HG03108 (cell line): ENCODE results near the gene CDH20.
"Not testable (repeated sequence)": the region's sequence is repeated elsewhere in the genome, so short reads cannot be mapped to it uniquely, and the experiment has no call there.

Experiments used
- ATAC-seq: cut with Tn5 transposase; IDR thresholded peaks from one replicate; pipeline ENCODE4 v1.9.1; 2021; ENCODE audit warnings: moderate library complexity; ENCODE audit not compliant: unreplicated experiment

Gene CDH20

DNA sequence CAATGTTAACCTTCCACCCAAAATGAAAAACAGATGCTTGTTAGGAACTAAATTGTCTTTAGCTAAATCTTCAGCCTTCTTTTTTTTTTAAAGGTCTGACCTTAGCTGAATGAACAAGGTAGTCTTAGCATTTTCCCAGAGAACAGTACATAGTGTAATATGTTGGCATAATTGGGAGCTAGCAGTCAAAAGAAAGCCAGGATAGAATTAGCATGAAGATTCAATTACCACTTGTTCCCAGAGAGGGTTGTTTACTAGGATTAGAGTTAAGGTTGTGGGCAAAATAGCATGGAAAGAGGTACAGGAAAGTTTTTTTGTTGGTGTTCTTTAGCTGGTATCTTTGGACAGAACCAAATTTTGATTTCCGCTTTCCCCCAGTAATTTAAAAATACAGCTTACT is 6.9 kb downstream of the CDH20 start:
- no peak for ATAC-seq

DNA sequence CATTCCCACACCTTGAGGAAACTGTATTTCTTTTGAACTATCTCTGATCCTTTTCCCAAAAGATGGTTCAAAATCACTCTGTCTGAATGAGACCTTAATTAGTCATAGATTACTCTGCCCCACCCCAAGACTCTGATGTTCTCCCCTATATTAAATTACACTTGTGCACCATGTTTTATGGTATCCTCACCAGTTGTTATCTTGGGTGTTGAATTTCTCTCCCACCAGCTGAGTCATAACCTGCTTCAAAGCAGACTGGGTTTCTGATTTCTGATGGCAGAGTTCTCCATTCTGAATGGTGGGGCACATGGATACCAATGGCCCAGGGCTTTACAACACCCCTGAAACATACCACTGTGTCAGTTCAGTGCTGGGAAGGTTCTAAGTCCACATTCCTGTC is 15.0 kb downstream of the CDH20 start:
- no peak for ATAC-seq

DNA sequence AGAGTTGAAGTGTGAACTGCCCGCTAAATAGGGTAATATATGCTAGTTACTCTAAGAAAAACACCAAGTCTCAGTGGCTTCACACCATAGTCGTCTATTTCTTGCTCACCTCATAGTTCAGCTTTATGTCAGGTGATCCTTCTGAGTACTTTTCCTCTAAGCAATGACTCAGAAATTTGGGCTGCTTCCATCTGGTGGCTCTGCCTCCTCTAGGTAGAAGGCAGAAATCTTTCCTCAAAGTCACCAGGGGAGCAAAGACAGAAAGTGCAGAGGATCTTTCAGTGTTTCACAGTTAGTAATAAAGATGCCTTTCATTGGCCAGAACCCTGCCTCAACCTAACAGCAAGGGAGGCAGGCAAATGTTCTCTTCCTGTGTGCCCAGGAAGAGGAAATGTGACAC is 17.3 kb downstream of the CDH20 start:
- ATAC-seq = no peak

DNA sequence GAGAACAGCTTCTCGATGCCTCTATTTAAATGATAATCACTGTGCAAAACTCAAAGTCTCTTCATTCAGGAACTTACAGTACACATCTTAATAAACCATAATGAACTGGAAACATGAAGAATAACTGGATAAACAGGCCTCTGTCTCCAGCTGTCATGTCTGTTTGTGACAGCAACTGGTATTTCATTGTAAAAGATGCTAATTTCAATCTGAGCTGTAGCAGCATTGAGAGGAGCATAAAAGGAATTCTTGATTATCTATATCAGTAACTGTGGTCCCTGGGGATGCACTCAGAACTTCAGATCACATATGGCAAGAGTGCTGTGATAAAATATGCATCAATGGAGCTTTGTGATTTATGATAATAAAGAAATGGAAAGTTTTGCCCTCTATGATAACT is 18.8 kb downstream of the CDH20 start:
- ATAC-seq = no peak

DNA sequence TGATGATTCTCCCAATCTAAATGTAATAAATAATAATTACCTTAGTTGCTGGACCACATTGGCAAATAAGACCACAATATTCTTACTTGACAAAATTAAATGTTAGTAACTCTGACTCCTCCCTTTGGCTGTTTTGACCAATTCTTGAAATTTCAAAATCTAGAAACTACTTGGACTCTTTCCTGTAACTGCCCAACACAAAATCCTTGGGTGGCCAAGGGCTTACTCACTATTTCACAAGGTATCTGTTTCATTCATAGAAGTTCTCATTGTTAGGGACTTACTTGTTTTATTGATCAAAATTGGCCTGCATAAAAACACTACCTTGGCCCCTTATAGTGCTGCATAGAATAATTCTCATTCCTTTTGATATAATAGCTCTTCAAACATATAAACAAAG is 19.4 kb downstream of the CDH20 start:
- ATAC-seq = no peak

DNA sequence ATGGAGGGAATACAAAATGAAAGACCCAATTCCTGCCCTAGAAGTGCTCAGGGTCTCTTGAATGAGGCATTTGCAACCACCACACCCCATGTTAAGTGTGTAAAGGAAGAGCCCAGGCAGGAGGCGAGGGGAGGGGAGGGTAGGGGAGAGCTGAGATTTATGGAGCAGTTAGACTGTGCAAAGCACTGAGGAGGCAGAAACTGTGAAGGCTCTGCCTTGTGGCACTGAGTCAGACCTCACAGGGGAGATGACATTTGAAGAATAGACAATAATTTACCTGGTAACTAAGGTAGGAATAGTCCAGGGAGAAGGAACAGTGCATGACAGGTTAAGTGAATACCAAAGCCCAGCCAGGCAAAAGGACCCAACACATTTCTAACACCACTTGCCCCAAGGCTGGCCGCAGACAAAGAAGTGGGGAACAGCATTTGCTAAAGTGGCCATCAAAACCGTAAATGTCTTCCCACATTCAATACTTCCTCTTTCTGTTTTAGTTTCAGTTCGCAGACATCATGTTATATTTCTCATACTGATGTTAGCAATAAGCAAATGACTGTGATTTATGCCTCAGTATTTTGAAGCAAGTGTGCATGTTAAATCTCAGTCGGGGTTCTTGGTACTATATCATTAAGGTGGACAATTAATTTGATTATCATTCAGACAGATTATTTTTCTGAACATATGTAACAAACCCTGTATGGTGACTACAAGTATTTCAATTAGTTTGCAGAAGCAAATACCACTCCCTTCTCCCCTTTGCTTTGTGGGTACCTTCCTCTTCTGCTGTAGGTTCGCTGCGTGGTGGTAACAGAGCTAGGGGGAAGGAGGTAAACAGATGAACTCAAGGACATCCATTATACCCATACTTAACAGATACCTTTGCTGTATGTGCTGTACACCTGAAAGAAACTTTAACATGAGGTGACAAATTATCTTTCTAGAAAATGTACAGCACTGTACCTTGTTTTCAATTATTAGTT is 27.5 kb downstream of the CDH20 start:
- peak; percentile 90 for ATAC-seq

DNA sequence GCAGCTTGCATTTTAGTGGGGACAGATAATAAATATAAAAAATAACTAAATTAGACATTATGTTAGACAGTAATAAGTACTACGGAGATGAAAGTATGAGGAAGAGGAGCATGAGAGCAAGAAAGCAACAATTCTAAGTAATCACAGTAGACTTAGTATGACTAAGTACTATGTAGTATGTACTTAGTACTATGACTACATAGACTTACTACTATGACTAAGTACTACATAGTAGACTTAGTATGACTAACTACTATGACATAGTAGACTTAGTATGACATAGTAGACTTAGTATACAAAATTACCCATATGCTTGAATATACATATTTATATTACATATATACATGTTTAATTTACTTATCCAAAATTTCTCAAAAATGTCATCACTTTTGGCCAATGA is 29.3 kb downstream of the CDH20 start:
- ATAC-seq = no peak

DNA sequence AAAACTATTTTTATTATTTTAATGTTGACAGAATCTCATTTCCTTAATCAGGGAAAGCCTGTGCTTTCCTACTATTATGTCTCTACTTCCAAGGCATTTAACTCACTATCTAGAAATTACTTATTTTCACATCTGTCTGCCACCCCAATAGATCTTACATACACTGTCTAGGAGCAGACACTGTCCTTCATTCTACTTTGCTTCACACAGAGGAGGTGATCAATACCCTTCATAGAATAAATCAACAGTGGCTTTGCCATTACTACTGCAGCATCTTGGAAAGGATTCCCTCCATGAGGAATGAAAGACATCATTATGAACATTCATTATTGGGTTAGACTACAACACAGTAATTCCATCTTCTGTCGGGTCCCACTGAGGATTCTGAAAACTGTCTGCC is 31.7 kb downstream of the CDH20 start:
- ATAC-seq = no peak

DNA sequence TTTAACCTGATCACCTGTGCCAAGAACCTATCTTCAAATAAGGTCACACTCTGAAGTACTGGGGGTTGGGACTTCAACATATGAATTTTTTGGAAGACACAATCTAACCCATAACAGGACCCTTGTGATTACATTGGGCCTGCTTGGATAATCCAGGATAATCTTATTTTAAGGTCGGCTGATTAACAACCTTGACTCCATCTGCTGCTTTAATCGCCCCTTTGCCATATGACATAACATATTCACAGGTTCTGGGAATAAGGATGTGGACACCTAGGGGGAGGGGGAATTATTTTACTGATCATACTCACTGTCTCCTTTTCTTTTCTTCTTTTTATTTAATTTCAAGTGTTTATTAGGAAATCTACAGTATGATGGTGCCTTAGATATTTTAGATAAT is 34.8 kb downstream of the CDH20 start:
- ATAC-seq = no peak

DNA sequence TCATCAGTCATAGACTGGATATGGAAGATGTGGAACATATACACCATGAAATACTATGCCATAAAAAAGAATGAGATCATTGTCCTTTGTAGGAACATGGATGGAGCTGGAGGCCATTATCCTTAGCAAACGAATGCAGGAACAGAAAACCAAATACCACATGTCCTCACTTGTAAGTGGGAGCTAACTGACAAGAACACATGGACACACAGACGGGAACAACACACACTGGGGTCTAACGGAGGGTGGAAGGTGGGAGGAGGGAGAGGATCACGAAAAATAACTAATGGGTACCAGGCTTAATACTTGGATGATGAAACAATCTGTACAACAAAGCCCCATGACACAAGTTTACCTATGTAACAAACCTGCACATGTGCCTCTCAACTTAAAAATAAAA is 36.4 kb downstream of the CDH20 start:
- not testable (repeated sequence) for ATAC-seq

DNA sequence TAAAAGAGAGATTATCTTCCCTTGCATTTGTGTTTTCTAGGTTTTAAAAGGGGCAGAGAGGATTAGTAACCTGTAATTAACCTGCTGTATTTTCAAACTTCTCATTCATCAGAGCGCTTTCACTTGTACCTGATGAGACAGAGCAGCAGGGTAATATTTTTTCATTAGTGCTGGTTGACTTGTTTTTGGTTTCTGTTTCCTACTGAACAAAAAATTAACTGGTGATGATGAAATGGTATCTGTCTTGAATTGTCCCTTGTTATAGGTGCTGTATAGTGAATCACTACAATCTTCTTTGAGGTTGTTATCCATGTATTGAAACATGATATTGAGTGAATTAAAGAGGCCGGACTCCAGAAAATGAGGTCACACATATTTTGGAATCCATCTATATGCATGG is 37.9 kb downstream of the CDH20 start:
- ATAC-seq = no peak

DNA sequence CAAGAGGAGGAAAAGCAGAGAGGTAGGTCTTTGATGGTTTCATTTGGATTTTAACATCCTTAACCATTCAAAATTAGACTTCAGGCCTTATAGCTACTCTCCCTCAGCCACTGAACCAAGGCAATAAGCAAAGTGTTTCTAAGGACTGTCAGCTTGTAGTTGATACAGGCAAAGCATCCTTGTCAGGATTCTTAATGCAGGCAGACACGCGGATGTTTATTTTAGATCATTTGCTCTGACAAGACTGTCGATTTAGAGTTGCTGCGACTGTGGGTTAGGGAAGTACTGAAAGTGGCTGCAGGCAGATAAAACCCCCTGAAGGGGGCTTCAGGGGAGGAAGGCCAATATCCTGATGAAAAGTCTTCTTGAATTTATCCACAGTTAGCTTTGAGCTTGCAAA is 46.6 kb downstream of the CDH20 start:
- no peak for ATAC-seq

DNA sequence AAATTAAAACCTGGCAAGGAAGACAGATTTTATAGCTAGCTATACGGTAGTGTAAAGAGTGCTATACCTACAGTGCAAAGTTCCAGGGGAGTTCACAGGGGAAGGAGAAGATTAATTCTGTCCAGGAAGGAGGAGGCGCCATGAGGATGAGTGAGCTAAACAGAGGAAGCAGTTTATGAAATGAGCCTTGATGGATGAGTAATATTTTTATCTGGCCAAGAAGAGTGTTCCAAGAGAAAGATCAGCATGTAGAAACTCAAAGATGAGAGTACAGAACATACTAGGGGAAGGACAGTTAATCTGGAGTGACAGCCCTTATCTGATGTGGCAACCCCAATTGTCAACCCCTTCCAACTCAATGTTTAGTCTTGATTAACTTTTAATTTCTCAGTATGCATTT is 54.8 kb downstream of the CDH20 start:
- ATAC-seq = no peak

DNA sequence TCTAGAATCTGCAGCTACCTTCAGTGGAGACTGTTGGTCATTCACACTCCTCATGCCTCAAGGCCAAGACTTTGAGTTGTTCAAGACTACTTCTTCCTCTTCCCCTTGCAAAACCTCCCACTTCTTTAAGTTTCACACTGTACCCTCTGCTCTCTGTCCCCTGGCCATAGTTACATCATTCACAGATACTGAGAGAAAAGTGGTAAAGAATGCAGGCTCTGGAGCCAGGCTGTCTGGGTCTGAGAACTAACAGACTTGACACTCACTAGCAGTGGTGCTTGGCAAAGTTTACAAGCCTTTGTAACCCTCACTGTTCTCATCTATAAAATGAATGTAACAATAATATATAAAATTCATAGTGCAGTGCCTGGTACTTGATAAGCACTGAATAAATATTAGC is 61.8 kb downstream of the CDH20 start:
- ATAC-seq = no peak

DNA sequence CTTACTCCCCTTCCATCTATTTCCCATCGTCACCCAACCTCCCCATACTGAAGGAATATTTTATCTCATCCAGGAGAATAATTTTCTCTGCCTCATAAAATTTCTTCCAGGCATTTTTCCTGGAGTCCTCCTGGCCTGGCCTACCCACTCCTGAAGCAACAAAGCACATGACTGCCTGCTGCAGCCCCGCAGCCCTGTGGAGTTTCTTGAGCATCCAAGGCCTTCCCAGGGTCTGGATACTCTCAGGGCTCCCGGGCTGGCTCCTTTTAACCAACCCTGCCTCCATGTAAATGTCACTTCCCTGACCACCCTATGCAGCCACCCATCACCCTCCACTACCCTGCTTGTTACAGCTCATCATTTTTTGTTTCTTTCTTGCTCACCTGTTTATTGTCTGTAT is 64.0 kb downstream of the CDH20 start:
- ATAC-seq = no peak

DNA sequence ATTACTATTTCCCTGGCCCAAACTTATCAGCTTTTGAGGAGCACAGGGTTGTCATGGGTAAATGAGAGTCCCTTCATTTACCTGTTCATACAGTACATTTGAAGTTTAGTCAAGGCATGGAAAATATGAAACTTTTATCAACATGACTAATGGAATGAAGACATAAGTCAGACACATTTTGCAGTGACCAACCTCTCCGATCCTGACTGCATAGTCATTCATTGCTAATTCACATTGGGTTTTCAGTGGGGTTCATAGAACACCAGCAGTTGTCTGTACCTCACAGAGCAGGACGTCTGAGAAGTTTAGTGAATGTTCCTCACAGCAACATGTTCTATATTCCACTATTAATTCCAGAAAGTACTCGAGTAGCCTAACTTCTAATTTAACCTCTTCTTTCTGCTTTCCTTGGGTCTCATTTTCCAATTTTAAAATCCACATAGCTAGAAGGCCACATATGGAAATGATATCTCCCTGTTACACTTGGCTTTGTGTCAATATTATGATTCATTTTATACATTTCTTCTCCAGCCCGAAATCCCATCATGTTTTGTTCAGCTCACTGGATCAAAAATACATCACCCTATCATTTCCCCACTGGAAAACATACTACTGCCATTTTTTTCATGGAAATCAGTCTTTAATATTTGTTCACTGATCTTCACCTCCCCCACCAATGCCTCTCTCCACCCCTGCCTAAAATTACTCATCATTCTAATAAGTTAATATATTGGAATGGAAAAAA is 65.9 kb downstream of the CDH20 start:
- ATAC-seq = no peak

DNA sequence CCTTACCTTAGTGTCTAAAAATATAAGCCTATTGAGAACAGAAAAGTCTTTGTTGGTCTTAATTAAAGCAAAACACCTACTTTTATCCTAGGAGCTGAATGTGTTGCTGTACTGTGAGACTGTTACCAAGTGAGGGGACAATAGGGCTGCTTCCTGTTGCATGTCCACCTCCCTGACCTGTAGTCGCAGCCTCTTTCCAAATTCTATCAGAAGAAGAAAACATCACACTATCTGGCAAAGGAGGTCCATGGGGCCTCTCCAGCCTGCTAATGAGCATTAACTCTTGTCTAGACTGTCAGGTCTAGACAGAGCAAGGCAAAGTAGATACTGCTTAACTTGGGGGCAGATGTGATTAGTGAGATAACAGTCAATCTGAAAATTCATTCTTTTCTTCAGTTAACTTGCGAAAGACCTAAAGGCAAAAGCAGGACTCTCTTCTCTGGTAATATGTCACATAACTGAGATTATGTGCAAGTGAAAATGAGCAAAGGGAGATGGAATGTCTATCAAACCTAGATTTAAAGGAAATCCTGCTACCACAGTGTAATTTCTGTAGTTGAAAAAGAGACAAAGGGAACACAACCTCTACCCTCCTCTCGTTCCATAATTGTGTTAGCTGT is 66.9 kb downstream of the CDH20 start:
- no peak for ATAC-seq

DNA sequence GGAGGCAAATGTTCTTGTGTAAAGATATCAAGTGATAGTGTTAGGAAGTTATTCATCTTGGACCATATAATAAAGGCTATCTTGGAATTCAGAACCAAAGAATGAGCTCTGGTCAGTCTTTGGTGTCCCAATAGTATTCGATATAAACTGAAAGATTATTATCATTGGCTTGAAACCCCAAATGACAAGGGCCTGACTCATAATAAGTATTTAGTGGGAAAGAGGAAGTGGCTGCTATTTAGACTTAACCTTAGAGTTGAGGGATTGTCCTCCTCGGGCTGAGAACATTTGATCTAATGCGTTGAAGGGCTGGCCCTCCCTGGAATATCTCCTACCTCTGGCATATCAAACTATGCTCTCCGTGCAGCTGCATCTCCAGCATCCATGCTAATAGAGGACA is 67.5 kb downstream of the CDH20 start:
- no peak for ATAC-seq

DNA sequence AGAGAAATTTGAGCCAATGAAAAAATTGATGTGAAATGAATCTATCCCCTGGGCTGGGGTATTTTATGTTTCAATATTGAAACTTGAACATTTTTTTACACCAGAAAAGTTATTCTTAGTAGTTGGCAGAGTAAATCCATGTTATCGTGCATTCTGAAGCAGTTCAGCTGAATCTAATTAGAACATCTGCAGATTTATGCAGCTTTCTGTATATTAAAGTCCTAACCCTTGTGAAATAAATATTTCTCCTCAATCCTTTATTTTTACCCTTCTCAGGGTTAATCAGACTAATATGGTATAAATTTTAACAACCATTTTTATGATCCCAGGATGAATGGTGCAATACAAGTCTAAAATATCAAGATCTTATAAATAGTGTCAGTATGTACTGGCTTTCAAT is 69.5 kb downstream of the CDH20 start:
- no peak for ATAC-seq

DNA sequence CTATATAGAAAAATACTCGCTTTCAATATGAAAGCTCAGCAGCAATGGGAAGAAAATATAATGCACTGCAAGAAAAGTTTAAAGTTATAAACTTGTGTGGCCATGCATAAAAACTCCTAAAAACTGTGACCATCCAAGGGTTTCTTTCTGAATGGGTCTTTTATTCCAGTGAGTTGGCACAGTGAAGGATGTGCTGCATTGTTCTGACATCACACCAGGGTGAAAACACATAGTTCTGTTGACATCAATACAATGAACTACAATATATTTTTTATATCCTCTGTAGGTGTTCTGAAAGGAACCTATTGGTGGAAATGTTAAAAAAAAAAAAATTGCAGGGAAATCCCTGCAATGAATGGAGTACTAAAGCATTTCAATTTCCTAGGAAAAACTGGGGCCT is 80.2 kb downstream of the CDH20 start:
- ATAC-seq = no peak

DNA sequence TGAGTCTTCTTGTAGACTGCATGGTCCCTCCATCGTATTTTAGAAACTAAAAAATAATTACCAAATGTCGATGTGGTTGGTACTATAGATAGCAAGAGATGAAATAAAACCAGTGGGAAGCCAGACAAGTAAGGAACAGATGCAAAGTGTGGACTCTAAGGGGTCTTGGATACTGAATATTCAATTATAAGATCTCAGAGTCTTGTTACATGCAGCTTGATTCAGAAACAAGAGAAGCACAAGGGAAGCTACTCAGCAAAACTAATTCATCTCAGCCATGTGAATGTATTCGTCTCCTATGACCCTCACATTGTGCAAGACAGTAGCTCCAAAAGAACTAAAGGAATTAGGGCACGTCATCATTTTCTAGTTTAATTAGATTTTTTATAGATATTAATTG is 80.9 kb downstream of the CDH20 start:
- no peak for ATAC-seq

DNA sequence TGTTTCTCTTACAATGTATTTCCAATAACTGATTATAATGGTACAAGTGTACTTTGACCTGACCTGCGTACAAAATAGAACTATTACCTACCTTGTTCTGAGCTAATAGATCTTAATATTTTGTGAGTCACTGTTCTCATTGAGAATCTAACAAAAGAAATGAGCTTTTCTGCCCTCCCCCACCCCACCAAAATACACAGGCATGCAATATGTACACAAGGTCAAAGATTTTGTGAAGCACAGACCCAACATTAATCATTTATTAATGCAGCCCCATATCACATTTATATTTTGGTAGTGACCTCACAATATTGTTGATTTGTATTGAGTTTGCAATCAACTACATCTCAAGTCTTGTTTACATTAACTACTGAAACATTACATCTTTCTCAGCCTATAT is 86.5 kb downstream of the CDH20 start:
- ATAC-seq = no peak
